Endothelial cell (in vitro differentiated cells): ENCODE results near the gene SLC18A2. TPM values are rescaled to one million over a fixed set of nuclear protein-coding genes. Genes with fewer than 3 reads are reported as not detected.

Experiments used
- DNase-seq: peaks from one replicate; pipeline ENCODE4 v3.0.0; 2021; ENCODE audit warnings: low spot score
- H3K27ac Mint-ChIP-seq: one replicate; pipeline ENCODE4 v1.8.0; 2021; ENCODE audit warnings: mixed read lengths, inconsistent platforms; ENCODE audit not compliant: unreplicated experiment
- H3K27me3 Mint-ChIP-seq: one replicate; pipeline ENCODE4 v1.8.0; 2021; ENCODE audit warnings: mild to moderate bottlenecking, moderate library complexity, mixed read lengths, inconsistent platforms; ENCODE audit not compliant: unreplicated experiment
- H3K36me3 Mint-ChIP-seq: one replicate; pipeline ENCODE4 v1.8.0; 2021; ENCODE audit warnings: mild to moderate bottlenecking, low read depth, mixed read lengths, inconsistent platforms; ENCODE audit not compliant: unreplicated experiment
- H3K4me1 Mint-ChIP-seq: one replicate; pipeline ENCODE4 v1.8.0; 2021; ENCODE audit warnings: mild to moderate bottlenecking, mixed read lengths, inconsistent platforms; ENCODE audit not compliant: unreplicated experiment
- H3K4me3 Mint-ChIP-seq: one replicate; pipeline ENCODE4 v1.8.0; 2021; ENCODE audit warnings: mild to moderate bottlenecking, mixed read lengths, inconsistent platforms; ENCODE audit not compliant: unreplicated experiment
- H3K9me3 Mint-ChIP-seq: one replicate; pipeline ENCODE4 v1.8.0; 2021; ENCODE audit warnings: mixed read lengths, inconsistent platforms; ENCODE audit not compliant: unreplicated experiment
- total RNA-seq: library from RNA; stranded (reverse); fragmentation: NEBNext Ultra II Directional; extraction: Animal tissue kit (Norgen Biotek cat#: 25700); gene quantifications from one replicate; pipeline ENCODE4 v1.2.1, GENCODE V29; 2021; ENCODE audit not compliant: unreplicated experiment
- TF ChIP-seq, protein P1 (sequence below): fragments of 200-600 bp; sonication (generic); IDR thresholded peaks from one replicate; pipeline ENCODE4 v1.5.0; 2021; ENCODE audit warnings: antibody characterized with exemption; ENCODE audit not compliant: unreplicated experiment

Gene SLC18A2
- total RNA-seq, 1 donor from 2014 or later, result 1.3 TPM

GRCh38 chr10:117242463-117242832 is 1.5 kb downstream of the SLC18A2 start:
- H3K36me3 Mint-ChIP-seq, result peaks cover 4% of the 10 kb centered on the region
- peaks cover 10% of the 10 kb centered on the region for H3K27me3 Mint-ChIP-seq
- H3K27ac Mint-ChIP-seq, result no peak overlapping the region
- peaks cover 4% of the 10 kb centered on the region for H3K4me1 Mint-ChIP-seq
- no peaks in the 10 kb centered on the region for H3K9me3 Mint-ChIP-seq
- no peak overlapping the region for H3K4me3 Mint-ChIP-seq
- no peak for DNase-seq
- TF ChIP-seq, protein P1, sequence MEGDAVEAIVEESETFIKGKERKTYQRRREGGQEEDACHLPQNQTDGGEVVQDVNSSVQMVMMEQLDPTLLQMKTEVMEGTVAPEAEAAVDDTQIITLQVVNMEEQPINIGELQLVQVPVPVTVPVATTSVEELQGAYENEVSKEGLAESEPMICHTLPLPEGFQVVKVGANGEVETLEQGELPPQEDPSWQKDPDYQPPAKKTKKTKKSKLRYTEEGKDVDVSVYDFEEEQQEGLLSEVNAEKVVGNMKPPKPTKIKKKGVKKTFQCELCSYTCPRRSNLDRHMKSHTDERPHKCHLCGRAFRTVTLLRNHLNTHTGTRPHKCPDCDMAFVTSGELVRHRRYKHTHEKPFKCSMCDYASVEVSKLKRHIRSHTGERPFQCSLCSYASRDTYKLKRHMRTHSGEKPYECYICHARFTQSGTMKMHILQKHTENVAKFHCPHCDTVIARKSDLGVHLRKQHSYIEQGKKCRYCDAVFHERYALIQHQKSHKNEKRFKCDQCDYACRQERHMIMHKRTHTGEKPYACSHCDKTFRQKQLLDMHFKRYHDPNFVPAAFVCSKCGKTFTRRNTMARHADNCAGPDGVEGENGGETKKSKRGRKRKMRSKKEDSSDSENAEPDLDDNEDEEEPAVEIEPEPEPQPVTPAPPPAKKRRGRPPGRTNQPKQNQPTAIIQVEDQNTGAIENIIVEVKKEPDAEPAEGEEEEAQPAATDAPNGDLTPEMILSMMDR, result no peak

DNA sequence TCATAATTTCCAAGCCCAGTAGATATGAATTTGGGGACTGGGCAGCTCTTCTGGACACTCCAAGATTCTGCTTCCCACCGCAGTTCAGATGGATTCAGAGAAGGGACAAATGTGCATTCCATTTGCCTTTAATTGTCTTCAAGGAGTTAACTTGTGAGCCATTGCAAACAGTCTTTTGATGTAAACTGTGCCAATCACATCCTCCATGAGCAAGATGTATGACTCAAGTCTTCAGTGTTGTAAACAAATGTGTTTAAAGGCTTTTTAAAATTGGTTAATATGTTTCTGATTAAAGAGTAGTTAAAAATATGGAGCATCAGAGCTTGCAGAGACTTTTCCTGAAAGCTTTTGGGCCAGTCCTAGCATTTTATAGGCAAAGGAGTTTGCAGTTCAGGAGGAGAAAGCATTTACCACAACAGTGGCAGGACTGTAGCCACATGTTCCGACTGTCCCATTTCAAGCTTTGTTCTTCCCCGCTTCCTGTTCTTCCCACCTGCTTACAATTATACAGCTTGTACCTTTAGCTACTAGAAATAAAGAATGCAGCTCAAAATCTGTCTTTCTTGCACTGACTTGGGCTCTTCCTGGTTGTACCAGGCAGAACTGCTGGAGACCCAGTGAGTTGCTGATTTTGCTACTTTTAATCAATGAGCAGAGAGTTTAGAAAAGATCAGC is 6.2 kb downstream of the SLC18A2 start:
- Mint-ChIP-seq H3K27ac (no peak overlapping the region), H3K9me3 (no peaks in the 10 kb centered on the region), H3K4me1 (peaks cover 10% of the 10 kb centered on the region), H3K4me3 (no peak overlapping the region), H3K27me3 (peaks cover 4% of the 10 kb centered on the region), H3K36me3 (no peaks in the 10 kb centered on the region)
- DNase-seq, result no peak
- TF ChIP-seq, protein P1, result no peak

DNA sequence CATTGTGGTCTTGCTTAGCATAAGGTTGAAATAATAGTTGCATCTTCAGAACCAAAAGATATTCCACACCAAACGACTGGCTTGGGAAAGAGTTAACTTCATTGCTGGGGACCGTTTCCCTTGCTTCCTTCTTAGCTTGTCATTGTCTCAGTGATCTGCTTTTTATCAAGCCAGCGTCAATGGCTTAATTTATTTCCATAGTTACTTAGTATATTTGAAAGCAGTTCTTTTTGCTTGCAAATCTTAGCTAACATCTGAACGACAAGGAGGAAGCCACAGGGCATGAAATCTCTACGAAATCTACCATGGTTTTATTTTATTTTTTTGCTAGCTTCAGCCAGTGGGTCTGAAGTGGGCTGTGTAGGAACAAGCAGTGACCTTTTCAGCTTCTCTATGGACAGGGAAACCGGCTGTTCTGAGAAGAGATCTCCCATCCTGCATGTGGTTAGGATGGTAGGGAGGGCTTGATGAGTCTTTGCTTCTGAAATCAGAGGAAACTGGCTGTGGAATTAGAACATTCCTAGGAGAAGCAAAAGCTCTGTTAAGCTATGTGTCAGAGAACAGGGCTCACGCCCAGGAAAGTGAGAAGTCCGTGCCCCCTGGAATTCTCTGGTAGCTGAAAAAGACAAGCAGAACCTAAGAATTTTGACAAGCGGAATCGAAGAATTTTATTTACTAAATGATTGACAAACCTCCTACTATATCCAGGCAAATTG is 8.0 kb downstream of the SLC18A2 start:
- Mint-ChIP-seq H3K36me3 (no peaks in the 10 kb centered on the region), H3K4me3 (no peak overlapping the region), H3K4me1 (peaks cover 10% of the 10 kb centered on the region), H3K9me3 (no peaks in the 10 kb centered on the region), H3K27me3 (peaks cover under 1% of the 10 kb centered on the region), H3K27ac (no peak overlapping the region)
- TF ChIP-seq, protein P1, result no peak
- DNase-seq, result no peak

- DNase-seq, result no peak
- TF ChIP-seq, protein P1, result no peak
- H3K27ac Mint-ChIP-seq, result no peak overlapping the region
- H3K27me3 Mint-ChIP-seq, result no peaks in the 10 kb centered on the region
- no peaks in the 10 kb centered on the region for H3K36me3 Mint-ChIP-seq
- H3K4me1 Mint-ChIP-seq, result peaks cover 10% of the 10 kb centered on the region
- H3K4me3 Mint-ChIP-seq, result no peak overlapping the region
- no peaks in the 10 kb centered on the region for H3K9me3 Mint-ChIP-seq
Measured at GRCh38 chr10:117249493-117250093, 8.7 kb downstream of the SLC18A2 start.

GRCh38 chr10:117250411-117250810 is 9.5 kb downstream of the SLC18A2 start:
- Mint-ChIP-seq H3K27me3 (no peaks in the 10 kb centered on the region), H3K4me3 (no peak overlapping the region), H3K36me3 (no peaks in the 10 kb centered on the region), H3K27ac (no peak overlapping the region), H3K4me1 (peaks cover 14% of the 10 kb centered on the region), H3K9me3 (no peaks in the 10 kb centered on the region)
- TF ChIP-seq, protein P1, result no peak
- DNase-seq, result no peak
